HG03280 (cell line): ENCODE results near the gene ATF7IP.

Experiments
- ATAC-seq: cut with Tn5 transposase; IDR thresholded peaks from one replicate; pipeline ENCODE4 v1.9.1; 2021; ENCODE audit warnings: mild to moderate bottlenecking, moderate library complexity; ENCODE audit not compliant: unreplicated experiment

ATF7IP gene

DNA sequence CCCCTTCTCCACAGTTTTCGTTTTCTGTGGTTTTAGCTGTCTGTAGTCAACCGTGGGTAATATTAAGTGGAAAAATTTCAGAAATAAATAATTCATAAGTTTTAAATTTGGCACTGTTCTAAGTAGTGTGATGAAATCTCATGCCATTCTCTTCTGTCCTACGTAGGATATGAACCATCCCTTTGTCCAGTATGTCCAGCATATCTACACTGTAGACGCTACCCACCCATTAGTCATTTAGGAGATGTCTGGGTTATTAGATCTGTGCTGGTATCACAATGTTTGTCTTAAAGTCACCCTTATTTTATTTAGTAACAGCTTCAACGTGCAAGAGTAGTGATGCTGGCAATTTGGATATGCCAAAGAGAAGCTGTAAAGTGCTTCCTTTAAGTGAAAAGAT, 44.7 kb downstream of the ATF7IP start:
- no peak for ATAC-seq

DNA sequence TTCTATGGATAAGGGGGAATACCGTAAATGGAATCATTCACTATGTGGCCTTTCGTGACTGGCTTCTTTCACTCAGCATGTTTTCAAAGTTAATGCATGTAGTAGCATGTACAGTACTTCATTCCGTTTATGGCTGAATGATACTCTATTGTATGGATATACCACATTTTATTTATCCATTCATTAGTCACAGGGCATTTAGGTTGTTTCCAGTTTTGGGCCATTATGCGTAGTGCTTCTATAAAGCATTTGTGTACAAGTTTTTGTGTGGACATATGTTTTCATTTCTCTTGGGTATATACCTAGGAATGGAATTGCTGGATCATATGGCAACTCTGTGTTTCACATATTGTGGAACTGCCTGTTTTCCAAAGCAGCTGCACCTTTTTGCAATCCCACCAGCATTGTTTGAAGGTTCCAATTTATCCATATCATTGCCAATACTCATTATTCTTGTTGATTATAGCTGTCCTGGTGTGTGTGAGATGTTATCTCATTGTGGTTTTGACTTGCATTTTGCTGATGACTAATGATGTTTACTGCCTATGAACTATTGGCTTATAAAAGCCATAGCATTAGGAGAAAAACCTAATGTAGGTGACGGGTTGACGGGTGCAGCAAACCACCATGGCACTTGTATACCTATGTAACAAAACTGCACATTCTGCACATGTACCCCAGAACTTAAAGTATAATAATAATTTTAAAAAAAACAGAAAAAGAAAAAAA, 45.5 kb downstream of the ATF7IP start:
- no peak for ATAC-seq

DNA sequence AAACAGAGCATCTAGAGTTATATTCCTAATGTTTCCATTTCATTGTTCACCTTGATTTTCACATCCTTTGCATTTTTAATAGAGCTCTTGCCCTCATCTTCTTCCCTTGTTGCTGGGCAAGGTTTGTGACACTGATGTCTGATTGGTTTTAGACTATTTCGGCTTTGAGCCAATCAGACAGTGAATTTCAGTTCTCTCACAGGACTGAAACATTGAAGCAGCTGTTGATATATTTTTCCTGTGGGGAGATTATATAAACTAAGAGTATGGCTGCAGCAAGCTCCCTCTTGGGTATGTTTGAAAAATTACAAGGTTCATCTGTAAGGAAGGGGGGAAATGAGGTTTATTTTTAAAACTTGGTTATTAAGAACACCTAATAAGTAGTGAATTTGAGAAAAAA, 51.2 kb downstream of the ATF7IP start:
- no peak for ATAC-seq

DNA sequence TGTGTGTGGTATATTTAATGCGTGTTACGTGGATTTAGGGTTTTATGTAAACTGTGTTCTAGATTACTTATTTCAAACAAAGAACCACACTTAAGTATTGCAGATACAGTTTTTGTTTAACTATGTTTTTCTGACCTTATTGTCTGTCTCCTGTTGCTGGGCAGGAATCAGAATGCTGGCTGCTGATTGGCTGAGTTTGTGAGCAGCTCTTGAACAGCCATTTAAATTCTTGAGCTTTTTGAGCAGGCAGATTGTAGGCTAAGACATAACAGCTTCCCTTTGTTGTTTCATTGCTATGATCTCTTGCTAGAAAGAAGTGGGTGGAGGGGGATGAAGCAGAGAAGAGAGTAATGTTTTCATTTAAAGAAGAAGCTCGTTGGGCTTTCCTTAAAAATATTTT, 52.2 kb downstream of the ATF7IP start:
- ATAC-seq = no peak

DNA sequence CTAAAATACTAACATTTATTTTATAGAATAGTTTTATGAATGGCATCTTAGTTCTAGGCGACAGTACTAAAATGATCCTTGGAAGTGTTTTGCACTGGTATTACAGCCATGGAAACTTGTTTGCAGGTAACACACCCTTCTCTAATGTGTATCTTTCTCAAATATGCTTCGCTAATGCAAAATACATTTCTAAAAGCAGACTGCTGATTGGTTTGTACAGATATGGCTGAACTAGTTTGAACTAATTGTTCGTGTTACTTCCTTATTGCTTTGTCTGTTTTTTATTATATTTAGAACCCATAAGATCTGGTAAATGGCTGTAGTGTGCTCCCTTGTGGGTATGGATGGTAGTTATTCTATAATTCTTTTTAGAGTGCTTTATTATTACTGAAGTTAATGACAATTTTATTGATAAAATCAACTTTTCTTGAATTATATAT, 53.0 kb downstream of the ATF7IP start:
- no peak for ATAC-seq

DNA sequence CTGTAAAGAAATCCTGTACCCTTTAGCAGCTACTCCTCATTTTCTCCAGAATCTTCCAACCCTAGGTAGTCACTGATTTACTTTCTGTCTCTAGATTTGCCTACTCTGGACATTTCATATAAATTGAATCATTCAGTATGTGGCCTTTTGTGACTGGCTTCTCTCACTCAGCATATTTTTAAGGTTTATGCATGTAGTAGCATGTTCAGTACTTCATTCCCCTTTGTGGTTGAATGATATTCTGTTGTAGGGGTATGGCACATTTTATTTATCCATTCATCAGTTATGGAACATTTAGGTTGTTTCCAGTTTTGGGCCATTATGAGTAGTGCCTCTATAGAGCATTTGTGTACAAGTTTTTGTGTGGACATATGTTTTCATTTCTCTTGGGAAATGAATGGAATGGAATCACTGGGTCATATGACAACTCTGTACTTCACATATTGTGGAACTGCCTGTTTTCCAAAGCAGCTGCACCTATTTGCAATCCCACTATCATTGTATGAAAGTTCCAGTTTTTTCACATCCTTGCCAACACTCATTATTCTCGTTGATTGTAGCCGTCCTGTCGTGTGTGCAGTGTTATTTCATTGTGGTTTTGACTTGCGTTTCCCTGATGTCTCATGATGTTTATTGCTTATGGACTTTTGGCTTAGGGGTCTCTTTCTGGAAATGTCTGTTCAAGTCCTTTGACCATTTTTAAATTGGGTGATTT, 57.2 kb downstream of the ATF7IP start:
- no peak for ATAC-seq

DNA sequence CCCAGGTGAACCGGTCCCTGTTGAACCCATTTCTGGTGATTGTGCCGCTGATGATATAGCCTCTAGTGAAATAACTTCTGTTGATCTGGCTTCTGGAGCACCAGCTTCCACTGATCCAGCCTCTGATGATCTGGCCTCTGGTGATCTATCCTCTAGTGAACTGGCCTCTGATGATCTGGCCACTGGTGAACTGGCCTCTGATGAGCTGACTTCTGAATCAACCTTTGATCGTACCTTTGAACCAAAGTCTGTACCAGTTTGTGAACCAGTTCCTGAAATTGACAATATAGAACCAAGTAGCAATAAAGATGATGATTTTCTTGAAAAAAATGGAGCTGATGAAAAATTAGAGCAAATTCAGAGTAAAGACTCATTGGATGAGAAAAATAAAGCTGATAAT, 59.1 kb downstream of the ATF7IP start:
- ATAC-seq = no peak

DNA sequence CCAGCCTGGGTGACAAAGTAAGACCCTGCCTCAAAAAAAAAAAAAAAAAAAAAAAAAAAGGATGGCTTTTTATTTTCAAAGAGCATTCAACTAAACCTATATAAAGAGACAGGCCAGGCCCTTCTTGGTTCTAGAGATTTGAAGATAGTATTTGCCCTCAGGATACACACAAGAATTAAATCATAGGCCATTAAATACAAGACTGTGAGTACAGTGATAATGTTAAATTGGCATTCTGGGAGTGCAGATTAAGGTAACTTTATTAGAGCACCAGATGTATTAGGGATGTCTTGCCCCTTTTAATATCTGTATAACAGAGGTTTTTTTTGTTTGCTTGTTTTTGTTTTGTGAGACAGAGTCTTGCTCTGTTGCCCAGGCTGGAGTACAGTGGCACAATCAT, 61.3 kb downstream of the ATF7IP start:
- no peak for ATAC-seq

DNA sequence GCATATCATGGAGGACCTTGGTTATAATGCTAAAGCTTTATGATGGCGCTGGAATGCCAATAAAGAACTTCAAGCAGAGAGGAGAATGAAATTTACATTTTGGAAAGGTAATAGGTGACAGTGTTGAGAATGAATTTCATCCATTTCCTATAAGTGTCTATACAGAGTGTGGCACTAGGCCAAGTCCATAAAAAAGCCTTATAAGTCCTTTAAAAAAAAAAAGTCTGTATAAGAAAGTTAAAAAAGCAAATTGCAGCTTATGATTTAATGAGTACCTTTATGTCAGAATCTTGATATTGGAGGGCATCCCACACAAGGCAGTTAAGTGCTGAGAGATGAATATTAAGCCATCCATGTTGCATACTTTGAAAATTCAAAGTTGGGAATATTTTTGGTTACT, 62.4 kb downstream of the ATF7IP start:
- no peak for ATAC-seq

DNA sequence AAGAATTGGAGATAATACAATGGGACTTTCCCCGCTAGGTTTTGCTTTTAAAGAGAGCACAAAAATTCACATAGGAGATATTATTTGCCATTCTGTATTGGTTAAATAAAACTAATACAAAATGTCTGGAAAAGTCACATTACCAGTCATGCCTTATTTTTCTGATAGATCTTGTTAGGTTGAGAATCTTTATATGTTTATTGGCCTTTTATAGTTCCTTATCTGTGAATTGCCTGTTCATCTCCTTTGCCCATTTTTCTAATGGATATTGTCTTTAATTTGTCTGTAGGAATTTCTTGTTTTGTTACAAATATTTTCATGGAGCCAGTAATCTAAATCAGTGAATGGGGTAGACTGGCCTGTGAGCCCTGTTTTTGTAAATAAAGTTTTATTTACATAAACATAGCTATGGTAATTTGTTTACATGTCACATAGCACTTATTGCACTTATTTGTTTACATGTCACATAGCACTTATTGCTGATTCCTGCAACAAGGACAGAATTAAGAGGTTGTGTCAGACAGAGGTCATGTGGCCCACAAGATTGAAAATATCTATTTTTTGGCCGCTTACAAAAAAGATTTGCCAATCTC, 65.0 kb downstream of the ATF7IP start:
- ATAC-seq = no peak

DNA sequence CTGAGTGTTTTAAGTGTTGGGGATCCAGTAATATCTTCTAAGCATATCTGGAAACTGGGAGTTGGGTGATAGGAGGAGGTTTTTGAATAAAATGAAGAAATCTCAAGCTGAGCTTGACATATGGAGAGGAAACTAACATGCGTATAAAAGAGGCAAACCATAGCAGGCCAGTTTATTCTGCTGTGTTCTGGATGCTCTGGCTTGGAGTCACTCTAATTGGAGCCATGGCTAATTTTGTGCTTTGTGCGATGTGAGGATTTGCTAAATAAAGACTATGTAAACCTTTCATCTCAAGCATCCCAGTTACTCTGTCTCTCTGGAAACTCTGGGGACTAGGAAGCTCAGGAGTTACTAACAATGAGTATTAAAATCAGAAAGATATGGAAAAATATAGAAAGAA, 66.5 kb downstream of the ATF7IP start:
- ATAC-seq = no peak

DNA sequence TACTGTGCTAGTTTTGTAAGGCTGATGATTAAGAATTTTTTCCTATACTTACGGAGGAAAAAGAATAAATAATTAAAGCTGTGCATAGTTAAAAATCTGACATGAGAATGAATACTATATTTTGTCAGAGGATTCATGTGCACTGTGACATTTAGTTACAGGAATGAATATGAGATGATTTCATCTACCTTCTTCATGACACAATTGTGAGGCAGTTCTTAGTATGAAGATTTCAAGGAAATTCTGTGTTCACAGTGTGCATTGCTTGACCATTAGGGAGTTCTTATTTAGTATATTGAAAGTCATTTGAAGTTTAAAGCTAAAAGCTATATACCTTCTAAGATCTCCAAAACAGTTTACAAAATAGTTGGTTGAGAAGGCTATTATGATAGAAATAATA, 70.1 kb downstream of the ATF7IP start:
- no peak for ATAC-seq

DNA sequence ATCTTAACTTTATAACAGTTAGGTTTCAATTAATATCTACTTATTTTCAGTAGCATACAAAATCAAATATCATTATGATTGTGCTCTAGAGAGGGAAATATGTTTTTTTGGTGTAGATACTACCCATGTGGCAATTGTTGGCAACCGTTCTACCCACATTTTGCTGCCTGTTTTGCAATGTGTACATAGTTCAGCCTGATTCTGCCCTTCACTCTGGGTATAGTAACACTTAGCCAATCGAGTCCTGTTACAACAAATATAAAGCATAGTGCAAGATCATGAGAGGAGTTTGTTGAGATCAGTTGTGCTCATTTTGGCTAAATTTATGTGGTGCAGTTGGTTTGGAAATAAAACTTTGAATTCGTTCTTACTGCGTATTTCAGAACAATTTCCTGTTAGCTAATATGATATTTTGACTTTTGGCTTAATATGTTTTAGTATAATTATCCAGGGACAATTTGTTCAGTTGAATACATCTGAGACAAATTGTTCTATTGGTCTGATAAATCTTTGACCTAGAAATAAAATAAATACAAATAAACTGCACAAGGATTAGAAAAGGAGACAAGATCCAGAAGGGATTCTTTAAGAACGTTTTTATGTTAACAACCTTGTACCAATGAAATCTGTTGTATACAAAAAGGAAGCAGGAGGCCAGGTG, 76.9 kb downstream of the ATF7IP start:
- ATAC-seq = no peak

DNA sequence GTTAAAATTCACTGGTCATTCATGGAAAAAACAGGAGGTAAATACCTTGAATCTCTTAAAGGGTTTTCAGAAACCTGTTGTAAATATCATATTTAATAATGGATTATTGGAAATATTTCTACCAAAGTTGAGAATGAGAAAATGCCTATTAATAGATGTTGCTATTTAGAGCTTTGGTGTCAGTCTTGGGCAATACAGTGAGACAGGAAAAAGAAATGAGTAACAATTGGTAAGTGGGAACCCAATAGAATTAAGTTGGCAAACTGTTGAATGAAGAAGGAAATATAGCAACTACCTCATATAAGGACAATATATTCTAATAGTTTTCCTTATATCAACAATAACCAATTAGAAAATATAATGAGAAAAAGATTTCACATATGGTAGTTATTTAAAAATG, 78.0 kb downstream of the ATF7IP start:
- no peak for ATAC-seq

DNA sequence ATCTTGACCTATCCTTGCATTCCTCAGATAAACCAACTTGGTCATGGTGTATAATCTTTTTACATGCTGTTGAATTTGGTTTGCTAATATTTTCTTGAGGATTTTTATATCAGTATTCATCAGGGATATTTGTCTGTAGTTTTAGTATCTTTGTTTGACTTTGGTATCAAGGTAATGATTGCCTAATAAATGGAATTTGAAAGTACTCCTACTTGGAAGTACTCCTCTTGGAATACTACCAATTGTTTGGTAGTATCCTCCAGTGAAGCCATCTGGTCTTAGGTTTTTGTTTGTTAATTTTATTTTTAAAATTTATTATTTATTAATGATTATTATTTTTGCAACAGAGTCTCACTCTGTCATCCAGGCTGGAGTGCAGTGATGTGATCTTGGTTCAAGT, 85.0 kb downstream of the ATF7IP start:
- ATAC-seq = no peak

DNA sequence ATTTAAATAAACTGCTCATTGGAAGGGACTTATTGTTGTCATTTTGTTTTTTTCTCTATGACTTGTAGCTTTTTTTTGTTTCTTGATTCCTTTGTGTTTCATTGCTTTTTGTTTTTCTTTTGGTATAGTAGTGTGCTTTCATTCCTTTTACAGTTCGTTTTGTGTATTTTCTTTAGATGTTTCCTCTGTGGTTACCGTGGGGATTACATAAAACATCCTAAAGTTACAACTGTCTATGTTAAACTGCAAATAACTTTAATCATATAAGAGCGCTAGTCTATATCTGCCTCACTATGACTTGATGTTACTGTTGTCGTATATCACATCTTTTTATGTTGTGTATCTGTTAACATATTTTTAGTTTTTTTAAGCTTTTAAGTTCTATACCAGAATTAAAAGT, 86.9 kb downstream of the ATF7IP start:
- no peak for ATAC-seq

DNA sequence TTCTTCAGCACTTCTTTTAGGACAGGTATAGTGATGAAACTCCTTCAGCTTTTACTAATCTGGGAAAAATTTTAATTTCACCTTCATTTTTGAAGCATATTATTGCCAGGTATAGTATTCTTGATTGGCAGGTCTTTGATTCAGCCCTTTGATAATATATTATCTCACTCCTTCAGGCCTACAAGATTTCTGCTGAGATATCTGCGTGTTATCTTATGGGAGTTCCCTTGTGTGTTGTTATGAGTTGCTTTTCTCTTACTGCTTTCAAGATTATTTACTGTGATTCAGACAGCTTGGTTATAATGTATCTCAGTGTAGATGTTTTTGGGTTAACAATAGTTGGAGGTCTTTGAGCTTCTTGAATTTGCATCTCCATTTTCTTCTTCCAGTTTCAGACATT, 87.4 kb downstream of the ATF7IP start:
- no peak for ATAC-seq

DNA sequence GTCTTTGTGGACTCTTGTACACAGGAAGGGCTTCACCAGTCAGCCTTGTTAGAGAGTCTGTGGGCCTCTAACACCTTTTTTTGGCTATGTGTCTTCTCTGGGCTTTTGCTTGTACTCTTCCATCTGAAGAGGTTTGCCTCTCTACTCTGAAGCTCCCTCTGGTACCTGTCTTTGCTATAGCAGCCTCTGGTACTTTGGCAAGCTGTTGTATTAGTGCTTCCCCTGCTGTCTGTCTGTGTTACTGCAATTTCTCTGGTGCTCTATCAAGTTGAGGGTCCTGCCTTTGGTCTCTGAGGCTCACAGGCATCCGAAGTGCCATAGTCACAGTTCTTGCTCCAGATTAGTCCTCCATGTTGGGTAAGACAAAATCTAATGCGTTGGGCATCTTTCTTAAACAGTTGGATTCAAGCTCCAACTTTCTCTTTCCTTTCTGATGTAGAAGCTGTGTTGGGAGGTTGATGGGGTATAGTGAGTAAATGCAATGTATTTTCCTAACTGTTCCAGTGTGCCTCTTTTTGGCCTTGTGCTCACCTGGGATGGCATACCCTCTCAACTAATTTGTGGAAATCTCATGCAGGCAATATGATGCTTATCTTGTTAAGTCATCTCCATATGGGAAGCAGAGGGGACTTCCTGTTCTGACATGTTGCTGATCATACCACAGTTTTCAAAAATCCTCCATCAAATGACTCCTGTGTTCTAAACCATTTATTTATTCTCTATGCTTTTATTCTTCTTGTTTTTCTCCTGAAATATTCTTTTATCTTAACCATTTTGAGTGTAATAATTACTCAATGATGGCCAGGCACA, 88.8 kb downstream of the ATF7IP start:
- ATAC-seq = no peak

DNA sequence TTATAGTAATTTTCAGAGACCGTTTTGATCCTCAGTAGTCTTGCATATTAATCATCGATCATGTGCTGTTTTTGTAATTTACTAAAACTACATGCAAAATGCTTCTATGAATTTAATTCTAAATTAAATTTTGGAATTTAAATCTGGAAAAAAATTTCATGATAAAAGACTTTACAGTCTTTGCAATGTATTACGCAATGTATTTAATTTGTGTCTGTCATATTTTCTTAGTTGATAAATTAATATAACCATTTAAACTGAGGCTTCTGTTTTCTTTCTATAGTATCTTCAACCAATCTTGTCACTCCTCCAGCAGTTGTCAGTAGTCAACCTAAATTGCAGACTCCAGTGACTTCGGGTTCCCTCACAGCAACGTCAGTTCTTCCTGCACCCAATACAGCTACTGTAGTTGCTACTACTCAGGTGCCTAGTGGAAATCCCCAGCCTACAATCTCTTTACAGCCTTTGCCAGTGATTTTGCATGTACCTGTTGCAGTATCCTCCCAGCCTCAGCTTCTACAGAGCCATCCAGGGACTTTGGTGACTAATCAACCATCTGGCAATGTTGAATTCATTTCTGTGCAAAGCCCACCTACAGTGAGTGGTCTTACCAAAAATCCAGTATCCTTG, 94.8 kb downstream of the ATF7IP start:
- ATAC-seq = no peak

DNA sequence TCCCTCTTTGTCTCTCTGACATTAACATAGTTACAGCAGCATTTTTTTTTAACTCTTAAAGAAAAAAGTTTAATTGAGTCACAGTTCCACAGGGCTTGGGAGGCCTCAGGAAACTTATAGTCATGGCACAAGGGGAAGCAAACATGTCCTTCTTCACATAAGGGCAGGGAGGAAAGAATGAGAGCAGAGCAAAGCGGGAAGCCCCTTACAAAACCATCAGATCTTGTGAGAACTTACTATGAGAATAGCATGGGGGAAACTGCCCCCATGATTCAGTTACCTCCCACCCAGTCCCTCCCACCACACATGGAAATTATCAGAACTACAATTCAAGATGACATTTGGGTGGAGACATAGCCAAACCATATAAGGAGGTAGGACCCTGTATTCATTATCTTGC, 106.0 kb downstream of the ATF7IP start:
- ATAC-seq = no peak
